NCI-H1436 (cell line): ENCODE data around the gene CDC42EP4.
"Not testable (repeated sequence)": the region's sequence is repeated elsewhere in the genome, so short reads cannot be mapped to it uniquely, and the experiment has no call there.

Experiments used
- DNase-seq: peaks from one replicate; lab custom pipeline; 2025; lab: John Stamatoyannopoulos, UW

Gene CDC42EP4

DNA sequence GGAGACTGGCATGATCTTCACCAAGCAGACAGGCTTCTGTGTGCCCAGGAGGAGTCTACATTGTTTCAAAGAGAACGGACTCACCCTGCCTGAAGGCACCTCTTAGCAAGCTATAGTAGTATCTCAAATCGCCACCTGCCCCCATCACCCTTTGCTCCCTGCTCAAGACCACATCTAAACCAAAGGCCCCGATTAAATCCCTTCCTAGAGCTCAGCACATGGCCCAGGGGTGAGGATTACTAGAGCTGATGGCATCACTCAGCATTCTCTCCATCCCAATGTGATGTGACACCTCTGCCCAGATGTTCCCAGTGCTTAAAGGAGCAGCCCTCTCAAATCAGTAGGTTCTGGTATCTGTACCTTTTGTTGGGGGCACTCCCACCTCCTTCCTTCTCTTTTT lies 8.0 kb upstream of the CDC42EP4 start:
- no peak for DNase-seq

DNA sequence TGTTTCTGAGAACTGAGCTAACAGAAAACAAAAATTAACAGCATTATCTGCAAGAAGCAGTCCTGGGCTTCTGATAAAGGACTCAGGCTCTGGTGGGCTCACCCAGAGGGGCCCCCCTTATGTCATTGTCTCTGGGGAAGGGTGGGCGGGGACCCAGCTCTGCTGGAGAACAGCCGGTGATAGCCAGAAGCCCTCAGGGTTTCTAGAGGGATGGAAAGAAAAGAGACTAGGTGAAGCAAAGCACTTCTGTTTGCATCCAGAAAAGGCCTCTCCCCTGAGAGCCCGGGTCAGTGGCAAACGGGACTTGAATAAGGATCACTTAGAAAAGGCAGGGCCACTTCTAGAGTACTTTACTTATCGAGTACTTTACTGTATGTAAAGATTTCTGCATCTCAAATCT lies 7.0 kb upstream of the CDC42EP4 start:
- DNase-seq: peak; percentile 38

DNA sequence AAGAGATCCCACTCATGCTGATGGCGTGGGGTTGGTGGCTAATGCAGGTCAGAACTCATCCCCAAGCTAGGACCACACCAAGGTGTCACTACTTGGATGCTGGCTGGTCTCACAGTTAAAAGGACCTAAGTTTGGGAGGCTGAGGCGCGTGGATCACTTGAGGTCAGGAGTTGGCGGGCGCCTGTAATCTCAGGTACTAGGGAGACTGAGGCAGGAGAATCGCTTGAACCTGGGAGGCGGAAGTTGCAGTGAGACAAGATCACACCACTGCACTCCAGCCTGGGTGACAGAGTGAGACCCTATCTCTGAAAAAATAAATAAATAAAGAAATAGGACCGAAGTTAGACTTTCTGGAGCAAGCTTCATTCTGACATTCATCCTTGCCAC lies 6.6 kb upstream of the CDC42EP4 start:
- no peak for DNase-seq

DNA sequence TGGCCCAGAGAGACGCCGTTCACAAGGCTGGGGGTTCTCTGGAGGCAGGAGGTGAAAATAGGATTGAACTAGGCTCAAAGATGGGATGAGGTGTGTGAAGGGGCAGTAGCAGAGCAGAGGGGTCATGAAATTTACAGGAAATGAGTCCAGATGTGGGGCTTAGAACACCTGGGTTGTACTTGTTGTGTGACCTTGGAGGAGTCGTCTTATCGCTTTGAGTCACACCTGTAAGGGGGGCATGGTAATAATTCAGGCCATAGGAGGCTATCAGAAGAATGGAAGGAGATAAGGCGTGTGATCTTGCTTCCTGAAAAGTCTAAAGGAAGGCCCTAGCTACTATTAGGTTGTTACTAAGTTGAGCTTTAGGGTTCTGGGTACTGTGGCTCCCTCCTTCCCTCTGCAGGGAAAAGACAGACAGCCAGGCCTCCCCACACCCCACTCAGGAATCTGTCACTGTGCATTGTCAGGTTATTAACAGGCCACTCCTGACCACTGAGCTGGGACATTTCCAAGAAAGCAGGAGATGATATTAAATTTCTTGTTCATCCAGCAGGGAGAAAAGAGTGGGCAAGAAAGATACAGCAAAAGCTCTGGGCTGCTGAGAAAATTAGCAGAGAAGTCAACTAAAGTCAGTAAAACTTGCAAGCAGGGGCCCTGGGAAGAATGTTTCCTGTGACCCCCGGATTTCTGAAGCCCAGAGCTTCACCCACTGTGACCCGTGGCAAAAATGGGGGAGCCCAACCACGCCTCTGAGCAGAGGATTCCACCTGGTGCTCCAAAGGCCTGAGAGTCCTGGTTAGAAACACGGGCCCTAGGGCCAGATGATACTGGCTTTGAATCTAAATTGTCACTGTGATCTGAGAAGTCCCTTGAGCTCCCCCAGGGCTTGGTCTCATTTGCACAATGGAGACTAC lies 6.0 kb upstream of the CDC42EP4 start:
- DNase-seq: no peak

DNA sequence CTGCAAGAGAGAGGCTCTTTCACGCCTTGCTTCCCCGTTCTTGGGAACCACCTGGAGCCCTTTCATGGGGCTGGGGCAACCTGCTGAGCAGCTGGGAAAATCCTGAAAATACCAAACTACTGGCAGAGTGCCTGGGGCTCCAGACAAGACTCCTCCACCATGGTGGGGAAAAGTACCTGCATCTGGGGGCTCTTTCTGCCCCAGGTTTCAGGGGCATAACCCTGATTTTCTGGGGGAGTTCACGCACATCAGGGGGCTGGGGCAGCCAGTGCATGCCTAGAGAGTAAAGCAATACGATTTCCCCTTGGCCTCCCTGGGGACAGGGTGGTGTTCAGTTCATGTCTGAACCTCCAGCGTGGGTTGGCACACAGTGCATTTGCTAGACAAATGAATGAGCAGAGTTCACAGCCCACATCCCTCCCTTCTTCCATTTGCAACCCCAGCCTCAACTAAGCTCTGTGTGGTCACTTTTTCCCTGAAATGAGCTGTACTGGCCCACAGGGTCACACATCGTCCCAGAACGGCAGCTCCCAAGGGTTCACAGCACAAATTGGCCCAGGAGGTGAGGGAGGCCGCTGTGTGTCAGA lies 5.2 kb upstream of the CDC42EP4 start:
- no peak for DNase-seq

DNA sequence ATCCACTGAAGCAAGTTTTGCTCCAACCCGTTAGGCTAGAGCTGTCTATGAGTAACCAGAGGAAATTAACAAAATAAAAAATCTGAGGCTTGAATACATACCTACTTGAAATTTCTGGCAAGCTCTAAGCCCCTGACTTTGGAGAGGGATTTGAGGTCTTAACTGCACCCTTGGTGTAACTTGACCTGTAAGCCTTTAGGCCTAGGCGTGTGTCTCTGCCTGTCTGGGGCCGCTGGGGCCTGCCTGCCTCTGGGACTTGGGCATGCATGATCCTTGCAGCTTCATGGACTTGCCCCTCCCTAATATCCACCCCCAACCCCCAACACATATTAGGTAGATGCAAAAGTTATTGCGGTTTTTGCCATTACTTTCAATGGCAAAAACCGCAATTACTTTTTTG lies 3.7 kb upstream of the CDC42EP4 start:
- DNase-seq: no peak

DNA sequence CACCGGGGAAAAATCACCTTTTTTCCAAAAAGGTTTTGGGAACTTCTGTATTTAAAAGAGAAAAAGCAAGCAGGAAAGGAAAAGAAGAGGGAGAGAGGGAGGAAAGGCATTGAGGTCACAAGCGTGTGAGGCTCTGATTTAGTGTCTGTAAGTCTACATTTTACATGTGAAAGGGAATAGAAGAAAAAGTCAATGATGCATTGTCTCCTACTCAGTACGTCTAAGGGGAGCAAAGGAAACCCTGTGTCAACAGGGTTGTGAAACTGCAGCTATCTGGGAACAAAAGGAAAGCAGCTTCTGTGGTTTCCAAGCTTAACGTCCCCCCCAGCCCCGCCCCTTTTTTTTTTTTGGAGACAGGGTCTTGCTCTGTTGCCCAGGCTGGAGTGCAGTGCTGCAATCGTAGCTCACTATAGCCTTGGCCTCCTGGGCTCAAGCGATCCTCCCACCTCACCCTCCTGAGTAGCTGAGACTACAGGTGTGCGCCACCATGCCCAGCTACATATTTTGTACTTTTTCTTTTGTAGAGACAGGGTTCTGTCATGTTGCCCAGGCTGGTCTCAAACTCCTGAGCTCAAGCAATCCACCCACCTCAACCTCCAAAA lies 1.8 kb upstream of the CDC42EP4 start:
- no peak for DNase-seq

DNA sequence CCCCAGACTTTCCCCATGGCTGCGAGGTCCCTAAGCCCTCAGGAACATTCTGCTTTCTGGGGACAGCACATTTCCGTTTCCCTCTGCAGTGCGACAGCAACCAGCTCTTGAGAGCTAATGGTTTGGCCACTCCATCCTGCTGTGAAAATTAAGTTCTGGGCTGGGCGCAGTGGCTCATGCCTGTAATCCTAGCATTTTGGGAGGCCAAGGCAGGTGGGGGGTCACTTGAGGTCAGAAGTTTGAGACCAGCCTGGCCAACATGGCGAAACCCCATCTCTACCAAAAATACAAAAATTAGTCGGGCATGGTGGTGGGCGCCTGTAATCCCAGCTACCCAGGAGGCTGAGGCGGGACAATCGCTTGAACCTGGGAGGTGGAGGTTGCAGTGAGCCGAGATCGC lies 1.1 kb upstream of the CDC42EP4 start:
- DNase-seq: not testable (repeated sequence)

DNA sequence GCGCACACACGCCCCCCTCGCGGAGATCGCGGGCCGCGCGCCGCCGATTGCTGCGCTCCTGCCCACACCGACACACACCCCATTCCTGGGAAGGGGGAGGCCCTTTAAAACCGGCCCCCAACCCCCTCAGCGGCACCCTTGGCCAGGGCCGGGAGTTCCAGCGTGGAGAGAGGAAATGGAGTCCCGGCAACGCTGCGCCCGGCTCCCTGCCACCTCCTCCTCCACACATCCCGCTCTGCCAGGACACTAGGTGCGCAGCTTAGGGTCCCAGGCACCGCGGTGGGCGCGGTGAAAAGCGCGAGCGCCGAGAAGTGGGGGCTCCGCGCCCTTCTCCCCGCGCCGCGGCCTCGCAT lies 397 bp downstream of the CDC42EP4 start:
- no peak for DNase-seq

DNA sequence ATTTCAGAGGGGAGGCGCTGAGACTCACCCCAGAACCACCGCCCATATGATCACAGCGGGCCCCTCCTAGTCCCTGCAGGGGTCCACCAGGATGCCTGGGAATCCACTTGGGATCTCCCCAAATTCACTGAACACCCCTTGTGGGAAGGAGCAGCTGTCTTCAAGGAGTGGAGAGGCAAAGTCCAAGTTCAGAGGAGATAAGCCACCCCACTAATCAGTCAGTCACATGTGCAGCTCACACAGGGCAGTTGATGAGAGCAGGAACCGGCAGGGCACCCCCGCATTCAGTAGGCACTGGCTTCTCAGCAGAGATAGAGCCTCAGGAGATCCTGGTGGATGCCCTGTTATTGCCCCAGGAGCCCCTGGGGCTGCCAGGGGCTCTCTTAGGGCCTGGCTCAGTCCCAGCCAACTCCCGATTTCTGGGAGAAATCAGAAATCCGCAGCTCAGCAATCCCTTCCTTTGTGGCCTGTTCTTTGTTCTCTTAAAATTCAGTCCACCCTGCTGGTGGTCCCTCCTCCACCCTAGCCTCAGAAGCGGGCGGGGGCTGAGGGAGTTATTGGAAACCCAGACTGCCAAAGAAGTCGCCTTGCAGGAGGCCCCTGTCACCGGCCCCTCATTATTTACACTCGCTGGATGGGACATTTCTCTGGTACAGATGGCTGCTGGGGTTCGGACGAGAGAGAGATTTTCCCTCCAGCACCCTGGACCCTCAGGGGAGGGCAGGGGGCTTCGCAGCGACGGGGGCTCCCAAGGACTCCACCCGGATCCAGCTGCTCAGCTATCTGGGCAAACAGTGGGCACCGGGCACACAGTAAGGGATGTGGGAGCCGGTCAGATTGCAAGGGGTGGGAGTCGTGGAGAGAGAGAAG lies 1.8 kb downstream of the CDC42EP4 start:
- no peak for DNase-seq

DNA sequence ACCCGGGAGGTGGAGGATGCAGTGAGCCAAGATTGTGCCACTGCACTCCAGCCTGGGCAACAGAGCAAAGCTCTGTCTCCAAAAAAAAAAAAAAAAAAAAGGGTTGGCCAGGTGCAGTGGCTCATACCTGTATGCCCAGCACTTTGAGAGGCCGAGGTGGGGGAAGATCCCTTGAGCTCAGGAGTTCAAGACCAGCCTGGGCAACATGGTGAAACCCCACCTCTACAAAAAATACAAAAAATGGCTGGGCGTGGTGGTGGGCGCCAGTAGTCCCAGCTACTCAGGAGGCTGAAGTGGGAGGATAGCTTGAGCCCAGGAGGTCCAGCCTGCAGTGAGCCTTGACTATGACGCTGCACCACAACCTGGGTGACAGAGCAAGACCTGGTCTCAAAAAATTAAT lies 2.8 kb downstream of the CDC42EP4 start:
- not testable (repeated sequence) for DNase-seq

DNA sequence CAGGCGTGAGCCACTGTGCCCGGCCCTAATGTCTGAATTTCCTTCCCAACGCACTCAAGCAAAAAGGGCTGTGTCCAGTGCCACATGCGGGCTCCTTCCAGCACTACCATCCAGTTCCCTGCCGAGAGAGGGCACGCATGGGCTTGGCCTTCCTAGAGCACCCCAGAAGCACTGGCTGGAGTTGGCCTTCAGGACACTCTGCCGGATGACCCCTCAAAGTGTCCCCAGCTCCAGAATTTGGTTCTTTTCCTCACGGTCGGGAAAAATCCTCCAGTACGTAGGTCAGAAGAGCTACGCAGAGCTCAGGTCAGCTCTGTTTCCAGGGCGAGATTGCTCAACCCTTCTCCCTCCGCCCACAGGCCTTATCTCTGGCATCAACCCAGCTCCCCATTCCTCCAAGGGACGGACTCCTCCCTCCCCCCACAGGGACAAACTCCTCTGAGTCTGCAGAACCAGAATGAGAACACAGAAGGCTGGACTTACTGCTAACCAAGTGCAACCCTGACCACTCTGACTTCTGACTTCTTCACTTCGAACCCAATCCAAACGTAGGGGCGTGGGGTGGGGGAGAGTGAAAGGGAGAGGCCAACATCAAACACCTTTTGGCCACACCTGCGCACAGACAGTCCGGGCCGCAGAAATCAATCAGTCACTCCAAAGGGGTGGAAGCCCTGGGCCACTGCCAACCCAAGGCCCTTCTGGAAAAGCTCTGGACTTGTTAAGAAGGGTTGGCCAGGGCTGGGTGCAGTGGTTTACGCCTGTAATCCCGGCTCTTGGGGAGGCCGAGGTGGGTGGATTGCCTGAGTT lies 3.6 kb downstream of the CDC42EP4 start:
- DNase-seq: no peak

DNA sequence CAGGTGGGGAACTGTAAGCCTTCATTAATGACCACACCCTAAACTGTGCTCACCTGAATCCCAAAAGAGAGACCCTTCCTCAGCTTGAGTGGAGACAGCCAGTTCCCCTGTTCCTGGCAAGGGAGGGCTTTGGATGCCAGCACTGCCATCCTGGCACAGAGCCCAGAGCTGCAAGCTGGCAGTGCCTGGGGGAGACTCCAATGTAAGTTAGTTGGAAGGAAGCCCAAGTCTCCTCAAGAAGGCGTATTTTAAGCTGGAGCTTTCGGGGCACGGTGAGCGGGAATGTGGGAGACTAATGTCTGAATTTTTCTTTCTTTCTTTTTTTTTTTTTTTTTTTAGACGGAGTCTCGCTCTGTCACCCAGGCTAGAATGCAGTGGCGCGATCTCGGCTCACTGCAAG lies 4.7 kb downstream of the CDC42EP4 start:
- no peak for DNase-seq

DNA sequence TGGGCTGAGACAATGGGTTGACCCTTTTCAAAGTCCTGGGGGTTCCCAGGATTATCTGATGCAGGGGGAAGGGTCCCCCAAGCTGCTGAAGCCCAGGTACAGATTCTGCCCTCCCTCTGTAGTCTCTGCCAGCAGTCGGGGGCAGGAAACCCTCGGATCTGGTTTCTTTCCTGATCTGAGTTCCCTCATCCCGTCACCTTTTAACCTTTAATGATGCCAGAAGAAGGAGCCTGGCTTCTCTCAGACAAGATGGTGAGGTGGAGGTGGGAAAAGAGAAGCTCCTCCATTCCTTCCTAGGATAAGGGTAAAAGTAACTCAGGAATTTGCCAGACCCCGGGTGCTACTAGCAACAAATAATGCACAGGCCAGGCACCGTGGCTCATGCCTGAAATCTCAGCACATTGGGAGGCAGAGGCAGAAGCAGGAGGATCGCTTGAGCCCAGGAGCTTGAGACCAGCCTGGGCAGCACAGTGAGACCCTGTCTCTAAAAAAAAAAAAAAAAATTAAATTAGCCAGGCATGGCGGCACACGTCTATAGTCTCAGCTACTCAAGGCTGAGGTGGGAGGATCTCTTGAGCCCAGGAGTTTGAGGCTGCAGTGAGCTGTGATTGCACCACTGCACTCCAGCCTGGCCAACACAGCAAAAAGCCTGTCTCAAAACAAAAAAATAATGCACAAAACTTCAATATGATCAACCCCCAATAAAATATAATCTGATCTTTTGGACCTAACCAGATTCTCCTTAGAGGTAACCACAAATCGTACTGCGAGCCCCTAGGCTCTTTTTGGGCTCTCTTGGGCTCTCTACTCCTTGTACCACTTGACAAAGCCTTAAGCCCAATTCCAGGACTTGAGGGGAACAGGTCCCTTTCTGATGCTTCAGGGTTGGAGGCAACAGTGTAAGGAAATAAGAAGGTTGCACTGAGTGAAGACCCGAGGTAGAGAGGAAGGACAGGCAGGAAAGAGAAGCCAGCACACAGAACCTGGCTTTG lies 5.7 kb downstream of the CDC42EP4 start:
- DNase-seq: no peak

DNA sequence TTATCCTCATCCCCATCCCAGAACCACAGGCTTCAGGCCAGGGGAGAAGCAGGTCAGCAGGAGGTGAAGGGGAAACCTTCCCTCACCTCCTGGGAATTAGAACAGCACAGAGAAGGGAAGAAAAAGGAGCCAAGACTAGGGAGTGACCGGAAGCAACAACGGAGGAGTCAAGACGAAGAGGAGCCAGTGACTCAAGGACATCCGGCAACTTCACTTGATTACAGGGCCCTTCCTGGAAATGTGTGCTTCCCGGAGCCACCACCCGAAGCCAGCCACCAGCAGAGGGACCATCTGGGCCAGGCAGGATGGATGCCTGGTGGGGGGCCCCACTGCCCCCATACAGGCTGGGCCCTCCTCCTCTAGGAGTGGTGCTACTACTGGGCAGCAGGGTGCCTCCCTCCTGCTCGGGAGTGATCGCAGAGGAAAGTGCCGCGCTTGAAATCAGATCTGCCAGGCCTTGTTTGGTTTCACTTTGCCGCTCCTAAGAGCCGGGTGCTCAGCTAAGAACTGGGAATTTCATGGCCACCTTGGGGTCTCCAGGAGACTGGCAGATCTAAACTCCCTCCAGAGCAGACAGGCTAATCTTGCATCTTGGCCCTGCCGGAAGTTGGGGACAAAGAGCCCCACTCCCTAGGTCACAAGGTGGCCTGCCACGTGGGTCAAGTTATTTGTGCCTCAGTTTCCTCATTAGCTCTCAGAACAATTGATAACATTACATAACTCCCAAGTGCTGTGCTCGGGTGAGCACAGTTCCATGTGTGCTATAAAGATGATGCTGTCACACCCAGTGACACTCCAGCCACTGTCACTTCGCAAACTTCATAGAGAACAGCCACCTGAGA lies 6.6 kb downstream of the CDC42EP4 start:
- no peak for DNase-seq

DNA sequence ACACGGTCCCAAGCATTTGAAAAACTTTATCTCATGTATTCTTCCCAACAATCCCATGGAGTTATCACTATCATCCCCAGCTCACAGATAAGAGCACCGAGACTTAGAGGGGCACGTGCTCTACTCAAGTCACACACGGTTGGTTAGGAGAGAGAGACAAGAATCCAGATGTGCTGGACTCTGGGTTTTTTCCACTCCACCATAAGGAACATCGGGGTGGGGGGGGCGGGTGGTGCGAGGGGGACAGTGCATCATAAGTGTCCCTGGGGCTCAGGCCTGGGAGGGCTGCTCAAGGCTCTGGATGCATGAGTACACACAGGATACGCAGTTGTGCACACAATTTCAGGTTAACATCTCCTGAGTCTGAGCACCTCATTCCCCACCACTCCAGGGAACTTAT lies 7.4 kb downstream of the CDC42EP4 start:
- no peak for DNase-seq

DNA sequence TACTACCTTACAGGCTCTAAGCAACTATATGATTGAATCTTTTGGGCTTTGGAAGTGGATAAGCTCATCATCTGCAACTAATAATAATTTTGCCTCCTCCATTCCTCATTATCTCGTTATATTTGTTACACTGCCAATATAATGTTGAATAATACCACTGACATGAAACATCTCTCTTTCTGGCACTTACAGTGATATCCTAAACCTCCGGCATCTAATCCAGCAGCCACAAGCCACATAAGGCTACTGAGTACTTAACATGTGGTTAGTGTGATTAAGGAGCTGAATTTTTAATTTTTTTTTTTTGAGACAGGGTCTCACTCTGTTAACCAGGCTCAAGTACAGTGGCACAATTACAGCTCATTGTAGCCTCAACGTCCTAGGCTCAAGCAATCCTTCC lies 9.6 kb downstream of the CDC42EP4 start:
- DNase-seq: no peak

DNA sequence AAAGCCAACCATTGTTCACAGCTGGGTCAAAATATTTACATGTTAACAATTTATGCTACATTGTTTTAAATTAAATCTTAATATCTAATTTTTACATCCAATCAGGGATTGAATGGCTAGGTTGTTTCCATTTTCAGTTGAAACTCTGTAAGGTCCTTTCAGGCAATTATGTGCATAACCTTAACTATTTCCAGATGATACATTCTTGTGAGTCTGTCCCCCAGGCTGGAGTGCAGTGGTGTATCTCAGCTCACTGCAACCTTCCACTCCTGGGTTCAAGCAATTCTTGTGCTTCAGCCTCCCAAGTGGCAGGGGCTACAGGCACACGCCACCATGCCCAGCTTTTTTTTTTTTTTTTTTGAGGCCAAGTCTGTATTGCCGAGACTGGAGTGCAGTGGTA lies 10.4 kb downstream of the CDC42EP4 start:
- no peak for DNase-seq

DNA sequence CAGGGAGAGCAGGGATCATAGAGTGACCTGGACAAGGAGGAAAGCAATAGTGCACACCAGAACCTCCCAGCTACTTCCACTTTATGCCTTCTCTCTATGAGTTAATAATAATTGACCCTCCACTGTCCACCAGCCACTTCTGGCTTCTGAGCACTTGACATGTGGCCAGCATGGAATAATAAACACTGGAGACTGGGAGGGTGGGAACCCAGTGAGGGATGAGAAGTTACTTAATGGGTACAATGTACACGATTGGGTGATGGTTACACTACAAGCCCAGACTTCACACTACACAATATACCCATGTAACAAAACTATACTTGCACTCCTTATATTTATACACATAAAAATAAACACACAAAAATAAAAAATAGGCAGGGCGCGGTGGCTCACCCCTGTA lies 11.4 kb downstream of the CDC42EP4 start:
- DNase-seq: no peak
